Ovary (tissue), 3 donors: ENCODE measurements around the gene PER2.

Experiments used
- CTCF ChIP-seq, 3 donors: fragments of 450-650 bp in 2 of 3; fragments of 200-600 bp in 1 of 3; IDR thresholded peaks; one replicate each; pipeline versions ENCODE4 v1.5.1 to v1.8.0; 2016 to 2022; ENCODE audit warnings: antibody characterized with exemption in 3 of 3, mild to moderate bottlenecking in 1 of 3
- POLR2A ChIP-seq: fragments of 450-650 bp; IDR thresholded peaks from one replicate; pipeline ENCODE4 v1.6.1; 2017; ENCODE audit warnings: antibody characterized with exemption, mild to moderate bottlenecking, moderate library complexity
- donor health status: DM: no; HTN: no; CAD: no.

- TF ChIP-seq POLR2A (no peak), CTCF (IDR thresholded peaks at IDR 0.05) (no peak)
These were observed 3.5 kb downstream of the PER2 start for GRCh38 chr2:238284802-238285515.
